Measurements from ENCODE around the gene PCSK5.

DNA sequence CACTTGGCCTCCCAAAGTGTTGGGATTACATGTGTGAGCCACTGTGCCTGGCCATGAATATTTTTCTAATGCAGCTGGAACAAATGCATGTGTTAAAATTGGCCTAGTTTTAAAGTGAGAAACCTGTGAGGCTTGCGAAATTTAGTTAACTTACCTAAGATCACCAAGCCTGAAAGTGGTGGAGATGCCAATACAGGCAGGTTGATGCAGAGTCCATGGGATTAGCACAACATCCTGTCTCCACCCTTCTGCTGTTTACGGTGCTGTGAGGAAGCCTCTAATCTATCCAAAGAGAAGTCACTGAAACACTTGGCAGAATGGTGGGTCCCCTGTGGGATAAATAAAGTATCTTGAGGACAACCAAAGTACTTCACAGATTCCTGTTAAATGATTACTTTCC is 98.2 kb downstream of the PCSK5 start:
- TF ChIP-seq CTCF (conservative IDR thresholded peaks at IDR 0.05; ENCODE audit: low read length) (no peak), EZH2phosphoT487 (IDR thresholded peaks at IDR 0.05; ENCODE audit: borderline replicate concordance, low read depth, low read length) (no peak)

Measured in OCI-LY7 (cell line).